Limb (tissue), 2 donors: ENCODE data around the gene WNT10A.
"Not testable (repeated sequence)": the region's sequence is repeated elsewhere in the genome, so short reads cannot be mapped to it uniquely, and the experiment has no call there.

Experiments
- DNase-seq, 2 donors: peaks; one replicate each; pipeline ENCODE4 v3.0.0-alpha.2; 2016; ENCODE audit errors: extremely low spot score in 2 of 2

Gene WNT10A

GRCh38 chr2:218893349-218894150 lies 12.9 kb downstream of the WNT10A start:
- DNase-seq, result no peak

GRCh38 chr2:218894151-218894879 lies 13.7 kb downstream of the WNT10A start:
- DNase-seq, result no peak

- no peak for DNase-seq
These were observed 14.2 kb downstream of the WNT10A start for GRCh38 chr2:218894880-218895157.

GRCh38 chr2:218895326-218895725 lies 14.7 kb downstream of the WNT10A start:
- no peak for DNase-seq

- DNase-seq, result no peak
These were observed 15.3 kb downstream of the WNT10A start for GRCh38 chr2:218895759-218896500.

GRCh38 chr2:218896501-218897393 lies 16.1 kb downstream of the WNT10A start:
- peak in 1 of 2 donors; percentile 57 for DNase-seq

- DNase-seq, result no peak
These were observed 16.9 kb downstream of the WNT10A start for GRCh38 chr2:218897394-218898108.

GRCh38 chr2:218898109-218898878 lies 17.6 kb downstream of the WNT10A start:
- peak; percentile 65 to 86 for DNase-seq

GRCh38 chr2:218899147-218899546 lies 18.5 kb downstream of the WNT10A start:
- no peak for DNase-seq

- DNase-seq, result no peak
These were observed 21.8 kb downstream of the WNT10A start for GRCh38 chr2:218902427-218902826.

GRCh38 chr2:218904176-218904575 lies 23.5 kb downstream of the WNT10A start:
- no peak for DNase-seq

GRCh38 chr2:218908721-218909619 lies 28.3 kb downstream of the WNT10A start:
- peak; percentile 85 to 92 for DNase-seq

GRCh38 chr2:218910741-218911140 lies 30.1 kb downstream of the WNT10A start:
- no peak for DNase-seq

- no peak for DNase-seq
These were observed 39.9 kb downstream of the WNT10A start for GRCh38 chr2:218920504-218920903.

- no peak for DNase-seq
These were observed 44.1 kb downstream of the WNT10A start for GRCh38 chr2:218924757-218925156.

GRCh38 chr2:218925434-218925833 lies 44.8 kb downstream of the WNT10A start:
- no peak for DNase-seq

GRCh38 chr2:218927422-218927821 lies 46.8 kb downstream of the WNT10A start:
- DNase-seq, result no peak

- DNase-seq, result no peak
These were observed 47.2 kb downstream of the WNT10A start for GRCh38 chr2:218927876-218928275.

GRCh38 chr2:218930488-218930887 lies 49.8 kb downstream of the WNT10A start:
- DNase-seq, result not testable (repeated sequence)
